Left renal pelvis (tissue), 4 donors: ENCODE results near the gene CCIN. TPM values are rescaled to one million over a fixed set of nuclear protein-coding genes. Genes with fewer than 3 reads are reported as not detected.

Experiments used
- DNase-seq, 4 donors: peaks; one replicate each; pipeline ENCODE4 v3.0.0-alpha.2; 2013; ENCODE audit warnings: low read depth in 4 of 4, low spot score in 3 of 4
- polyA plus RNA-seq, 4 donors: library from polyadenylated mRNA; unstranded; fragments of 120-200 nt; gene quantifications; one replicate each; pipeline ENCODE4 v1.2.1, GENCODE V29; 2013; ENCODE audit not compliant: insufficient read length in 4 of 4

Gene CCIN
- polyA plus RNA-seq, 4 donors: 0.36 to 0.55 (median 0.50) TPM

DNA sequence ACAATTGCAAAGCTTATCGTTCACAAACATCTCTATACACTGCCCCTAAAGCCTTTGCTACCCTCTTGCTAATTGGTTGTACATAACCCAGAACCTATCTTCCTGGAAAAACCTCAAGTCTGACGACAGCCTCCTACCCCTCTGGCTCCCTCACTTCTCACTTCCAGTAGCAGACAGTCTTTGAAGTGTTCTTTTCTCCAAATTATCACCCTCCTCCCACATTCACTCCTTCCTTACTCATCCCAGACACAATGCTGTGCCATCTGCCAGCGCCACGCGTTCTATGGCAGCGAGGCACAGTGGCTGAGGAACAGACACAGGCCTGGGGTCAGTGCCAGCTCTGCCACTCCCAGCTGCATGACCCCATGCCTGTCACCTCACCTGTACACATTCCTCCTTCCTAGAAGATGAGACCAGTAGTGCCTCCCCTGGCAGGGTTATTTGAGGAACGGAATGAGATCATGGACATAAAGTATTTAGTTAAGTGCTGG, 49.3 kb downstream of the CCIN start:
- no peak for DNase-seq

Other genes starting within 250 kb of the CCIN start
- not detected for gene OR2S2, start 211.2 kb upstream of the CCIN start, polyA plus RNA-seq
- gene RECK, start 132.5 kb upstream of the CCIN start, polyA plus RNA-seq: 10 to 100 TPM; 26.6 to 66.7 (median 33.5) TPM
- gene GLIPR2, start 32.7 kb upstream of the CCIN start, polyA plus RNA-seq: 10 to 100 TPM; 35.6 to 68.3 (median 46.0) TPM
- 100 to 1,000 TPM; 189 to 285 (median 281) TPM for gene CLTA, start 21.5 kb downstream of the CCIN start, polyA plus RNA-seq
- gene GNE, start 89.1 kb downstream of the CCIN start, polyA plus RNA-seq: 10 to 100 TPM; 17.7 to 21.6 (median 20.5) TPM
- gene RNF38, start 230.9 kb downstream of the CCIN start, polyA plus RNA-seq: 10 to 100 TPM; 42.1 to 55.9 (median 48.1) TPM